Endothelial cell (in vitro differentiated cells): Measurements from ENCODE around the gene KRTAP7-1. TPM values are rescaled to one million over a fixed set of nuclear protein-coding genes. Genes with fewer than 3 reads are reported as not detected.

Experiments used
- DNase-seq: peaks from one replicate; pipeline ENCODE4 v3.0.0; 2021; ENCODE audit warnings: low spot score
- H3K27ac Mint-ChIP-seq: one replicate; pipeline ENCODE4 v1.8.0; 2021; ENCODE audit warnings: mixed read lengths, inconsistent platforms; ENCODE audit not compliant: unreplicated experiment
- H3K27me3 Mint-ChIP-seq: one replicate; pipeline ENCODE4 v1.8.0; 2021; ENCODE audit warnings: mild to moderate bottlenecking, moderate library complexity, mixed read lengths, inconsistent platforms; ENCODE audit not compliant: unreplicated experiment
- H3K36me3 Mint-ChIP-seq: one replicate; pipeline ENCODE4 v1.8.0; 2021; ENCODE audit warnings: mild to moderate bottlenecking, low read depth, mixed read lengths, inconsistent platforms; ENCODE audit not compliant: unreplicated experiment
- H3K4me1 Mint-ChIP-seq: one replicate; pipeline ENCODE4 v1.8.0; 2021; ENCODE audit warnings: mild to moderate bottlenecking, mixed read lengths, inconsistent platforms; ENCODE audit not compliant: unreplicated experiment
- H3K4me3 Mint-ChIP-seq: one replicate; pipeline ENCODE4 v1.8.0; 2021; ENCODE audit warnings: mild to moderate bottlenecking, mixed read lengths, inconsistent platforms; ENCODE audit not compliant: unreplicated experiment
- H3K9me3 Mint-ChIP-seq: one replicate; pipeline ENCODE4 v1.8.0; 2021; ENCODE audit warnings: mixed read lengths, inconsistent platforms; ENCODE audit not compliant: unreplicated experiment
- CTCF ChIP-seq: fragments of 200-600 bp; sonication (generic); IDR thresholded peaks from one replicate; pipeline ENCODE4 v1.5.0; 2021; ENCODE audit warnings: antibody characterized with exemption; ENCODE audit not compliant: unreplicated experiment
- long read RNA-seq: library from polyadenylated mRNA; unstranded; transcript quantifications from one replicate; pipeline ENCODE4 v2.0.0, GENCODE V29; 2020; ENCODE audit not compliant: unreplicated experiment
- total RNA-seq: library from RNA; stranded (reverse); fragmentation: NEBNext Ultra II Directional; extraction: Animal tissue kit (Norgen Biotek cat#: 25700); gene quantifications from one replicate; pipeline ENCODE4 v1.2.1, GENCODE V29; 2021; ENCODE audit not compliant: unreplicated experiment

Gene KRTAP7-1, protein sequence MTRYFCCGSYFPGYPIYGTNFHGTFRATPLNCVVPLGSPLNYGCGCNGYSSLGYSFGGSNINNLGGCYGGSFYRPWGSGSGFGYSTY
- not detected for total RNA-seq
- long read RNA-seq: 0 reads

DNA sequence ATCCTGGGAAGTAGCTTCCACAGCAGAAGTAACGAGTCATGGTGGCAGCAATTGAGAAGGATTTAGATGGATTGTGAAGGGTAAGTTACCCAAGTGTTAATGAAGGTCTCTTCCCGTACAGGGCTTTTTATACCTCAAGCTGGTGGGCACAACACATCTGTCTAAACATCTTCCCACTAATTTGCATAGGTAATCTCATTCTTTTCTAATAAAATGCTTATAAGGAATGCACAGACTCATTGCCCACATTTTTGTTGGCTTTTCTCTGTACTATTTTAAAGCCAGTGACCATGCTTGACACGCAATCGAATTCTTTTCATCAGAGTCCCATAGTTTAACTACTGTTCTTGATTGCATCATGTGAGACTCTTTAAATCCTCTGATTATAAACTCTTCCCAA is at the start of gene KRTAP7-1:
KRTAP7-1 (minus strand) TSS at position 101 of the 400 bp plus-strand sequence; CDS start at position 40, 61 bp downstream.
- TF ChIP-seq CTCF: no peak
- no peak for DNase-seq
- H3K27ac Mint-ChIP-seq: no peak within 1 kb of the TSS
- no peaks in the 10 kb centered on the region for H3K36me3 Mint-ChIP-seq
- no peaks in the 10 kb centered on the region for H3K9me3 Mint-ChIP-seq
- no peaks in the 10 kb centered on the region for H3K4me1 Mint-ChIP-seq
- no peaks in the 10 kb centered on the region for H3K27me3 Mint-ChIP-seq
- no peak within 1 kb of the TSS for H3K4me3 Mint-ChIP-seq

DNA sequence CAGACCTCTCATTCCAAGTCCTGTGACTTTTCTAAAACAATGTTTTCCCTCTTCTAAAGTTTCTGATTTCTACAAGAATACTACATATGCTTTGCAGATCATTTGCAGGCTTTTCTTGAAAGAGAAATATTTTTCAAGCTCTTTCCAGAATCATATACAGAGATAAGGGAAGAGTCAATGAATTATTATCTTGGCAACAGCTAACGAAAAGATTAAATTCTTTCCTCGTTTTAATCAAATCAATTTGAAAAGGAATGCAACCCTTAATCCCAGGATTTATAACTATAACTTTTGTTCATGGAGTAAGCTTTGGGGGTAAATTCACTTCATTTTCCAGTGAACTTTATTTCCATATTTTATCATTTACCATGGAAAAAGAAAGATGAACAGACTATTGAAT is 45.0 kb upstream of the KRTAP7-1 start:
- Mint-ChIP-seq H3K36me3 (no peaks in the 10 kb centered on the region), H3K9me3 (no peaks in the 10 kb centered on the region), H3K27ac (no peak overlapping the region), H3K27me3 (peaks cover 2% of the 10 kb centered on the region), H3K4me1 (peaks cover 3% of the 10 kb centered on the region), H3K4me3 (no peak overlapping the region)
- TF ChIP-seq CTCF: no peak
- no peak for DNase-seq

DNA sequence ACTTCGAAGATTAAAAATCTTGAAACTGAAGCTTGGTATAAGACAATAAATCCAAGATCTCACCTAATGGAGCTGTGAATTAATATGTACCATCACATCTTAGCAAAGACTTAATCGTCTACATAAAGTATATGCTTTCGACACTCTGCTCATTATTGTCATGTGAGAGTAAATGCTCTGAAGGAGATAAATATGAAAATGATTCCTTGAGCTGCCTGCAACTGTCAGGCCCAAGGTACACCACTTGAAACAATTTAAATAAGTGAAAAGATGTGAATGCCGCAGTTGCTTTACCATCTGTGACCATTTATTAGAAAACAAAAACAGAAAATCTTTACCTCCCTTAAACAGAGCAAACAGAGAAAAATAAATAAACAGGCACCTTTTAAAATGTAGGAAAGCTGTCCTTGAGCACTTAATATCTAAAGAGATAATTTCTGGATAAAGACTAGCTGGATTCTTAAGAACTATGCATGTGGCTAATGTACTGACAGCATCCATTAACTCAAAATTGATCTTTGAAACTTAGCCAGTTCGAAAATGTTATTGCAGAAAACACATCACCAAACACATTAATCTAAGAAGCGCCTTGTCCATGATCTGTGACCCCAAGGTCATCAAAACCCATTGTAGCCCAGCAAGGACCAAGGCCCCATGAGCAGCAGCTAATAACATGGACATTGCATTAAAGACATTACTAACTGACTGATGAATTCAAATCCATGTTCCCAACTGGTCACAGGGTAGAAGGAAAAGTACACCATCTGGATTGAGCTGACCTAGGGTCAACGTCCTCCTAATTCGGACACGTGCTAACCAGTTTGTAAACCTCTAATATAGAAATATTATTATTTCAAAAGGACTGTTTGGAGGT is 18.3 kb upstream of the KRTAP7-1 start:
- Mint-ChIP-seq H3K27me3 (peaks cover 4% of the 10 kb centered on the region), H3K4me1 (no peaks in the 10 kb centered on the region), H3K4me3 (no peak overlapping the region), H3K36me3 (no peaks in the 10 kb centered on the region), H3K9me3 (no peaks in the 10 kb centered on the region), H3K27ac (no peak overlapping the region)
- no peak for TF ChIP-seq CTCF
- no peak for DNase-seq

- no peak for DNase-seq
- H3K36me3 Mint-ChIP-seq: no peaks in the 10 kb centered on the region
- no peaks in the 10 kb centered on the region for H3K9me3 Mint-ChIP-seq
- H3K27me3 Mint-ChIP-seq: peaks cover 2% of the 10 kb centered on the region
- H3K27ac Mint-ChIP-seq: no peak overlapping the region
- peak; percentile 74 for TF ChIP-seq CTCF
- no peak overlapping the region for H3K4me3 Mint-ChIP-seq
- H3K4me1 Mint-ChIP-seq: peaks cover 2% of the 10 kb centered on the region
Measured at GRCh38 chr21:30842990-30843389, 13.4 kb upstream of the KRTAP7-1 start.

GRCh38 chr21:30839304-30839703 is 9.7 kb upstream of the KRTAP7-1 start:
- peak; percentile 60 for DNase-seq

More at GRCh38 chr21:30839304-30839703, 9.7 kb upstream of the KRTAP7-1 start:
- H3K27ac Mint-ChIP-seq: no peak overlapping the region
- no peaks in the 10 kb centered on the region for H3K9me3 Mint-ChIP-seq
- H3K4me3 Mint-ChIP-seq: no peak overlapping the region
- H3K36me3 Mint-ChIP-seq: no peaks in the 10 kb centered on the region
- peak; percentile 65 for TF ChIP-seq CTCF
- no peaks in the 10 kb centered on the region for H3K27me3 Mint-ChIP-seq
- peaks cover 2% of the 10 kb centered on the region for H3K4me1 Mint-ChIP-seq
